Stimulated activated CD4-positive, alpha-beta T cell treated with anti-CD3 and anti-CD28 coated beads, Interleukin-1b, Interleukin-23, amount 100 ng/mL, for 4 hours (primary cell): ENCODE measurements around the gene MREG.

ENCODE experiments used
- DNase-seq, 2 donors: peaks; one replicate each; pipeline ENCODE4 v3.0.0-alpha.2; 2020; ENCODE audit warnings: low read depth in 2 of 2

Gene MREG, protein sequence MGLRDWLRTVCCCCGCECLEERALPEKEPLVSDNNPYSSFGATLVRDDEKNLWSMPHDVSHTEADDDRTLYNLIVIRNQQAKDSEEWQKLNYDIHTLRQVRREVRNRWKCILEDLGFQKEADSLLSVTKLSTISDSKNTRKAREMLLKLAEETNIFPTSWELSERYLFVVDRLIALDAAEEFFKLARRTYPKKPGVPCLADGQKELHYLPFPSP

DNA sequence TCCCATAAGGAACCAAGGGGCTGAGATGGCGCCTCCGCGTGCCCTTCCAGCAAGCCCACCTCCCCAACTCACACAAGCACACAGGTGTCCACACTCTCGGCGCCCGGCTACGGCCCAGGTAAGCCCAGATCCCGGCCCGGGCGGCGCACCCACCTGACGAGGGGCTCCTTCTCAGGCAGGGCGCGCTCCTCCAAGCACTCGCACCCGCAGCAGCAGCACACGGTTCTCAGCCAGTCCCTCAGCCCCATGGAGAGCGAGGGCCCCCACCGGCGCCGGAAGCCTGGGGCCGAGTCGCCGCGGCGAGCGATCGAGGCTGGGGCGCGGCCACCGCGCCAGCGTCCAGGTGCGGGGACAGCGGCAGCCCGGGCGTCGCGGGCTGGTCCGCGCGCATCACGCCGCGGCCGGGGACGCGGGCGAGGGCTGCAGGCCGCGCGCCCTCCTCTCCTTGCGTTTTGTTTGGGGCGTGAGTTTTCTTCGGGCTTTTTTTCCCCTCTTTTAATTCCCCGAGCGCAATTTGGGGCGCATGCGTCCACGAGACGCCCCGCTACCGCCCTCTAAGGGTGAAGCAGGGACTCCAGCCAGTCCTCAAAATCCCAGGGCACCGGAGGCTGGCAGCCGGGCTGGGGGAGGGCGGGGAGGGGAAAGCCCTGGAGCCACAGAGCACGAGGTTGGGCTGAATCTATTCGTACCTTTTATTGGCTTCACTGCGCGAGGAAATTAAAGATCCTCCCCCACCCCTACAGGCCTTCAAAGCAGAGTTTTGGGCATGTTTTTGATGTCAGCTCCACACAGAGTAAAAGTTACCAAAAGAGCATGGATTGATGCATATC lies at the start of gene MREG:
Gene MREG, minus strand, starts transcription at position 472 of the 830 bp plus-strand sequence. Its CDS starts 224 bp downstream, at position 248.
- DNase-seq, result peak; percentile 78 to 83

DNA sequence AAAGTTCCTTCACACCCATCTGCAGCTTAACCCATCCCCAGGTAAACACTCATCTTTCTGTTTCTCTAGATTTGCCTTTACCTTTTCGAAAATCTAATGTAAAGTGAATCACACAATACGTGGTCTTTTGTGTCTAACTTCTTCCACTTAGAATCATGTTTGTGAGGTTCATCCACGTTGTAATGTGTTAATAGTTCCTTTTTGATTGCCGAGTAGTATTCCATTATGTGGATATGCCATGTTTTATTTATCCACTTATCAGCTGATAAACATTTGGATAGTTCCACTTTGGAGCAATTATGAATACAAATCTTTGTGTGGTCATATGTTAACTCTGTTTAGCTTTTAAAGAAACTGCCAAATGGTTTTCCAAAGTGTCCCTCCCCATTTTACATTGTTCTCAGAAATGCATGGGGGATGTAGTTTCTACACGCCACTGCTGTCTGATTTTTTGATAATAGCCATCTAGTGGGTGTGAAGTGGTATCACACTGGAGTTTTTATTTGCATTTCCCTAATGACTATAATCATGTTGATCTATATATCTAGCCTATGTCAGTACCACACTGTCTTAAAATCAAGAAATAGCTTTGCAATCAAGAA lies 46.0 kb upstream of the MREG start:
- DNase-seq, result no peak

DNA sequence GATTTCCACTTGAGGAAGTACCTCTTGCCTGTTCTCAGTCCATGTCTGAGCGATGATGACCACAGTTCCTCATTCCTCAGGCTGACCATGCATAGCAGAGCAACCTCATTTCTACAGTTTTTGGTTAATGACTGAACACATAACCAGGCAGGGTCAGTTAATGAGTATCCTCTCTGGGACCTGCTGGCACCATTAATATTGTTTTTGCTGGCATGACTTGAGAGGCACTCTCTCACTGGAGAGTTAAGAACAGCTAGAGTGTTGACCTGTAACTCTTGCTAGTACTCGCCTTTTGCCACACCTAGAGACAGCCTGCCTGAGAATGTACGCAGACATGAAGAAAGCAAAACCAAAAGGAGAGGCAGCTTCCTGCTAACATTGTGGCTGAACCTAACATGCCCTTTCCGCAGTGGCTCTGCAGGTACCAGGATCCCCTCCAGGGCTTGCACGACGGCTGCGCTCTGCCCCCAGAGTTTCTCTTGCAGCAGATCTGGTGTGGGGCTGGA lies 44.4 kb upstream of the MREG start:
- DNase-seq, result peak; percentile 29 to 31

DNA sequence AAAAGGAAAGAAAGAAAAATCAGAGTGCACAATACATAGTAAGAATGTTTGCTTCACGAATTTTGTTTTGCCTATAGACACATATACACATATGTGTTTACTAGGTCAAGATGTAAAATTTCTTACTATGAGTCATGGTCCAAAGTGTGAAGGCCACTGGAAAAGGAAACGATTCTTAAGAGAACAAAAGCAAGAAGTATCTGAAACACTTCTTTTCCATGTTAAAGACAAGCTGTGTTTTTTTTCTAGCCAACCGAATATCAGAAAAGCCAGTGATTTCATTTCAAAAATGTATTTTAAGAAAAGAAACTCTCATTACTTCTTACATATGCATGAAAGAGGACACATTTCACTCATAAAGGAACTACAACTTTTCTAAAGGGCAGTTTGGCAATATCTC lies 43.4 kb upstream of the MREG start:
- DNase-seq, result no peak

DNA sequence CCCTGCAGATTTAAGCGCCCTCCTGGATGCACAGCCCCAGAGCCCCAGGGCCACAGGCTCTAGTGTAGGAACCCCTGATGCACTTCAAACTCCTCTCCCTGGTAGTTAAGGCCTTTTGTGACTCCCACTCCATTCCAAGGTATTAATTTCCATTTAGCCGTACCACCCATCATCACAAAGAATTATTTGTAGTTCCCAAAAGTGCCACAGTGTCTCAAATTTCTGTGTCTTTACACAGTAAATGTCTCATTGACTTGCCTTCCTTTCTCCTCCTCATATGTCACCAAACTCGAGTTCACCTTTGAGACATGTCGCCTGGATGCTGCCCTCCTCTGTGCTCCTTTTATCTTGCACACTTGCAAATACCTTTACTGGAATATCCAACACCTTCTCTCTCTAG lies 42.3 kb upstream of the MREG start:
- no peak for DNase-seq

DNA sequence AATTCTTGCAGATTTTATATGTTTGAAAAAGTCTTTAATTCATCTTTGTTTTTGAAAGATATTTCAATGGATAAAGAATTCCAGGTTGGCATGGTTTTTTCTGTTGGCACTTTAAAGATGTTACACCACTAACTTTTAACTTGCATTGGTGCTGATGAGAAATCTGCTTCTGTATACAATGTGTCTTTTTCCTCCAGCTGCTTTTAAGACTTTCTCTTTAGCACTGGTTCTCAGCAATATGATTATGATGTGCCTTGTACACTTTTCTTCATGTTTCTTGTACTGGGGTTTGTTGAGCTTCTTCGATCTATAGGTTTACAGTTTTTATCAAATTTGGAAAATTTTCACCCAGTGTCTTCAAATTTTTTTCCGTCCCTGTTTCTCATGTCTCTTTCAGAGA lies 39.1 kb upstream of the MREG start:
- DNase-seq, result no peak

DNA sequence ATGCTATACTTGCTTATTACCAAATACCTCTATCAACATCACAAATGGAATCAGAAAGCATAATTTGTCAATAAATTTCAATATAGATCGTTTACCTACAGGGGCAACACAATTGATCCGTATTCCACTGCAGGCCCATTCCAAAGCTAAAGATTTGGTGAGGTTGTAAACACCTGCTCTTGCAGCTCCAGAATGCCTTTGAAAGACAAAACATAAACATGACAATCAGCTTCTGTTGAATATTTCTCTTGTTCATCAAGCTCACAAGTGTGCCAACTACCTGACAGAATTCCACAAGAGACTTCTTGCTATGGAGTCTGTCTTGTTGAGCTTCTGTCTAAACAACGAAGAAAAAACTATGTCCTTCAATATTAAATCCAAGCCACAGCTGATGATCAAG lies 38.0 kb upstream of the MREG start:
- no peak for DNase-seq

DNA sequence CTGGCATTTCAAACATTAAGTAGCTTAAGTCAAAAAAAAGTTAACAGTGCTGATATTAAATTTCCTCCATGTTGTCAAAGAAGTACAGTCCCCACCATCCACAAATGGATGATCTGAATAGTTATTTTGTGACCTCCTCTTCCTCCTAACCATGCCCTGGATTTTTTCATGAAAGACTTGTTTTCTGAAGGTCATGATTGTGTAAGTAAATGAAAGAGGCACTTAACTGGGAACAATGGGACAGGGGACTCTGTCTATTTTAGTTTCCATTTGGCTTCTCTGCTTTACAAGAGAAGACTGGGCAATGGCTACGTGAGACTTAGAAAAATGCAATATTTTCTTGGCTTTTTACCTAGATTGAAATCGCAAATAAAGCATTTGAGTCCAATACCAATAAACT lies 36.1 kb upstream of the MREG start:
- no peak for DNase-seq

DNA sequence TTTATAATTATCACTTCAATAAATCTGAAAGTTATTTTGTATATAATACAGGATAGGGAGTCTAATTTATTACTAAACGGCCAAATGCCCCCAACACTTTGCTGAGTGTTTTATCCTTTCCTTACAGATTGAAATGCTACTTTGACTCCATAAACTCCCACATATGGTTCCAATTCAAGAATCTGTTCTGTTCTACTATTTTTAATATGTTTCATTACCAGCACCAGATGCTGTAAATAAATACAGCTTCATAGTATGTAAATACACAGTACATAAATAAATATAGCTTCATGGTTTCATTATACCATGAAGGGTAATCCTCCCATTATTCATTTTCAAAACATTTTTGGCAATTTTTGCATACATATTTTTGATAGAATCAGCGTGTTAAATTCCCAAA lies 34.0 kb upstream of the MREG start:
- no peak for DNase-seq

DNA sequence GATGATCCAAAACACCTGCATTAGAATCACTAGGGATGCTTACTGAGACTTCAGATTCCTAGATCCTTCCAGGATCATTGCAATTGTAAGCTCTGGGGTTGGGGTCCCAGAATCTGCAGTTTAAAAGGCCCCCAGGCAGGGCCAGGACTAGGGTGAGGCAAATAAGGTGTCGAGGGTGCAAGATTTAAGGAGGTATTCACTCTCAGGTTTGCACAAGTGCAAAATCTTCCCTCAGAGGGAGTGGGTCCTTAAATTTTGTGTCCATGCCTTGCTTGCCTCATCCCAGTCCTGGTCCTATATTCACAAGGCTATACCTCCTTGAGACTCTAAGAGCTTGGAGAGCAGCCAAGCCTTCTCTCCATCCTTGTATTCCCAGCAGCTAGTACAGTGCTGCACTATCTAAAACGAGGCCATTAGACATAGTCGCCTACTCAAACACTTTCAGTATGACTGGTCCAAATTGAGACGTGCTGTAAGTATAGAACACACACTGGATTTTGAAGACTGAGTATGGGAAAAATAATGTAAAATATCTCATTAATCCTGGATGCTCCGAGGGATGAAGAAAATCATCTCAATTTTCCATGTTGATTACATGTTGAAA lies 31.6 kb upstream of the MREG start:
- no peak for DNase-seq

DNA sequence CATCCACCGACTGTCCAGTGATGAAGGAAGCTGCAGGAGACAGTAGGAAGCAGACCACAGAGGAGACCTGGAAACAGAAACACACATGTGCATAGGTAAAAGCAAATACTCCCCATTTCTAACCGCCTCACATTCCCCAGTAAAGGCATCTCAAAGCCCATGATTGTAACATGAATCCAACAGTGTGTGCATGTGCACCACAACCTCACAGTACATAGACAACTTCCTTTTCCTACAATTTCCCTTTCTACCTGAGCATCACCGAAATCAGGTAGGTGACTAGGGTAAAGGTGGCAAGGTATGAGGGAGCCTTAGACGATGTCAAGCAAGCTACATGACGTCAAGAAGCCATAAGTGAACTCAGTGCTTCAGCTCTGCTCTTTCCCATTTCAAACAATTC lies 30.6 kb upstream of the MREG start:
- DNase-seq, result no peak

DNA sequence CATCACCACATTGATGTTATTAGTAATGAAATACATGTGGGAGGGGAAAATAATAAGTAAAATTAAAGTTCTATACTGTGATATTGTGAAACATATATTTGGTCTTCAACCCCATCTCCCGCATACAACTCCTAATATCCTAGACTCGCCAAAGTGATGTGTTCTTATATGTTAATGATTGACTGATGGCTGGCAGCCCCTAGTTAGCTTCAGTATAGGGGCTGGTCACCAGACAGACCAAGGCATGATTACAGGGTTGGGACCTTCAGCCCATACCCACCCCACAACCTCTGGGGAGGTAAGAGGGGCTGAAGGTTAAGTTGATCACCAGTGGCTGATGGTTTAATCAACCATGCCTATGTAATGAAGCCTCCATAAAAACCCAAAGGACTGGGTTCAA lies 28.1 kb upstream of the MREG start:
- no peak for DNase-seq

DNA sequence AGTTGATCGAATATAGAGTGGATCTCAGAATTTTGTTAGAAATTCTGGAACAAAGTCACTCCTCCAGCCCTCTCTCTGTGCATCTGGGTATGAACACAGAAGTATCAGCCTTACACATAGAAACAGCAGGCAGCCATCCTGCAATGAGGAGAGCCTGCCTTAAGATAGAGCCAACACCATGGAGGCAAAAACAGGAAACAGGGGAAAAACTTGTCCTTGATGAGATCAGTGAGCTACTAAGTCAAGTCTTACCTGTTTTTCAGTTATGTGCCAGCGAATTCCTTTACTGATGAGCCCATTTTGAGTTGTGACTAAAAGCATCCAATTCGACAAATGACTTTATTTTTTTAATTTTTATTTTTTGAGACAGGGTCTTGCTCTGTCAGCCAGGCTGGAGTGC lies 26.6 kb upstream of the MREG start:
- DNase-seq, result no peak

DNA sequence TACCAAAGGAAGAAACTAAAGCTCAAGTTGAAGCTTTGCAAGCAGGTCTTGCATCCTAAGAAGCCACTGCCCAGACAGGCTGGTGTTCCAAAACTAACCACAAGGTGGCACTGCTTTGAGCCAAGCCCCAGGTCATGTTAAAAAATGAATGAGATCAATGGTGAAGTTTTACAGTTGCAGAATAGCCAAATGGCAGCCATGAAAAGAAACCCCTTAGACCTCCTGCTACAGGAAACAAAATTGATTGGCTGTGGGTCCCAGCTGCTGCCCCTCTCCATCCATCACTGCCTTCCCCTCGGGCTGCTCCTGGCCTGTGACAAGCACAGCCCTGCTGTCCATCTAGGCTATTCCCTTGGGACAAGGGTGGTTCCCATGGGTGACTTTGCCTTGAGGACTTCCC lies 20.7 kb upstream of the MREG start:
- peak; percentile 71 to 75 for DNase-seq

DNA sequence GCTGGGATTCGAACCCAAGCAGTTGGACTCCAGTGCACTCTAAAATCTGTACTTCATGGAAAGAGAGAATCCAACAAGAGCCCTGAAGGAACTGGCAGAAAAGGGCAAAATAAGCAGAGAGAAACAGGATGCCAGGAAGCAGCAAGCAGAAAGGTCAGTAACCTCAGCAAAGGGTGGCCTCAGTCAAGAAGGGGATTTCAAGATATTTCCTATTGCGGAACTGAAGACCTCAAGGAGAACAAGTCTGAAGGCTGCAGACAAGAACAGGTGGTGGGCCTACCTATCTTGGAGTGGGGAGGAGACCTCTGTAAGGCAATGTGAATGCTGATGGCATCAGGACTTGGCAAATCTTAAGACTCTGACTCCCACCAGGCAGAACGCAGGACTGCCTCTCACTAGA lies 20.1 kb upstream of the MREG start:
- no peak for DNase-seq

DNA sequence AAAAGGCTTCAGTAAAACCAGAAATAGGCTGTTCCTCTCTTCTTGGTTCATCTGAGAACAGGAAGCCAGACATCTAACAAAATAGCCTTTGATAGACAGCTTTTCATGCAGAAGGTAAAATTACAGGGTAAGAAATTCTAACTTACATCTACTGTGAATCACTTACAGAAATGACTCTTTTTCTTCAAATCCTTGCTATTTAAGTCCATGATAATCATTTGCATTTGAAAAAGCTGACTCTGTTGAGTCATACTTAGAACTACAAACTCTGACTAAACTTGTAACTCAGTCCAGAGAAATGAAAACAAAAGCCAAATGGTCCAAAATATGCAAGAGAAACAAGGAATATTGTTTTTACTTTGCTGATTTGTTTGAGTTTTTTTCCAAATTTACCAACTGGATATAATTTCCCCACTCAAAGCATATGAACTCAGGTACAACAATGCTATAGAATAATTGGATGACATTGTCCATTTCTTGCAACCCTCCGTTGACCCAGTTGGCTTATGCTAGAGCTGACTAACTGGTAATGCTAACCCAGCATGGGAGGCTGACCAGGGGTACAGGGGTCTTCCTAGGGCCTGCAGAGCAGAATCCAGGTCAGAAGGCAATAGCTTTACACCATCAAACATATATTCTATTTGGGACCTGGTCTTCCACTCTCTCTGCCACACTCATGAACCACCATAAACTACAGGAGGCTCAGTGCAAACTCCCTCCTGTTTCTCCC lies 18.8 kb upstream of the MREG start:
- DNase-seq, result no peak

DNA sequence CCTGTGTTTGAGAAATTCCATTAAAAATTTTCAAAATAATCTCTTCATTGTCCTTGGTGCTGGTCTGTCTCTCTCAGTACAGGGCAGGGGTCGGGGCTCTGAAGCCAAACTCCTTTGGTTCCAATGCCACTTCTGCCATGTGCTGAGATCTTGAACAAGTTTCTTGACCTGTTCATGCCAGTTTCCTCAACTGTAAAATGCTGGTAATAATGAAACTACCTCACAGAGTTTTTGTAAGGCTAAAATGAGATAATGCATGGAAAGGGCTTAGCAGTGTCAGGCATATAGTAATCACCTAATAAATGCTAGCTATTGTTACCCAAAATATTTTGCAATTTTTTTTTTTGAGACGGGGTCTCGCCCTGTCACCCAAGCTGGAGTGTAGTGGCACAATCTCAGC lies 16.9 kb upstream of the MREG start:
- no peak for DNase-seq

DNA sequence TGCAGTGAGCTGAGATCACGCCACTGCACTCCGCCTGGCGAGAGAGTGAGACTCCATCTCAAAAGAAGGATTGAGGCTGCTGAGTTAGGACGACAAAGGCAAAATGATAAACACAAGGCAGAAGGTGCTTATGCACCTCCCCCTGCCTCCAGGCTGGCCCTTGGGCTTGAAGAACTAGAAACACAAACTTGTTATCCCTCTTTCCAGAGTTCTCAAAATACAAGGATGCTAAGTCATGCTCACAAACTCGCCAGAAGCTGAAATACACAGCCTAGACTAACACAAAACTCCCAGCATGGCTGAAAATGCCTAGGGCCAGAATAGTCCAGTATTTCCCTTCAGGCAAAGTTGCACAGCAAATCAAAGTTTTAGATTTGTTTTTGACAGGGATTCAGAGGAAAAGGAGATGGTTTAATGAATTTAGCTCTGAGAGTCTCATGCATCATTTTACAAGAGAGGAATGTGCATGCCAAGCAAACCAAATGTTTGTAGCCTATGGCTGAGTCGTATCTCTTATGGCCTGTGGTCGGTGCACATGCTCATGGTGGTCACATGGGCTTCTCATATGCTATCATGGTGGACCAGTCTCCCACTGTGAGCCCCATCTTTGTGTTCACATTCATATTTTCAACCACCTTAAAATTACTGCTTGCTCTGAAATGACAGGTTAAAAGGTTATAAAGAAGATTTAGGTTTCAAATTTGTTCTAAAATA lies 16.2 kb upstream of the MREG start:
- DNase-seq, result no peak

DNA sequence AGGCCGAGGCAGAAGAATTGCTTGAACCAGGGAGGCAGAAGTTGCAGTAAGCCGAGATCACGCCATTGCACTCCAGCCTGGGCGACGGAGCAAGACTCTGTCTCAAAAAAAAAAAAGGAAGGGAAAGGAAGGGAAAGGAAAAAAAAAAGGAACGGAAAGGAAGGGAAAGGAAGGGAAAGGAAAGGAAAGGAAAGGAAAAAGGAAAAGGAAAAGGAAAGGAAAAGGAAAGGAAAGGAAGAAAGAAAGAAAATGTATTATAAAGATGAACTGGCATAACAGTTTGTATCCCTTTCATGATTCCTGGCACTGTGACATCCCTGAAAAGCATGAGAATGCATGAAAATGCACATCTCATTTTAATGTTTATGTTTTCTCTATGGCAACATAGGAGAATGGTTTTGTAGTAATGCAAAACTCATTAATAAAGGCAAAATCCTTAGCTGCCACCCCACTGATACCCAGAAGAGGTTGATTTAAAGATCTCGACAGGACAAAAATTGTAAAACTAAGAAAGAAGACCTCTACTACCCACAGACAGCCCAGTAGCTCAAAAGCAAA lies 11.5 kb upstream of the MREG start:
- DNase-seq, result no peak

DNA sequence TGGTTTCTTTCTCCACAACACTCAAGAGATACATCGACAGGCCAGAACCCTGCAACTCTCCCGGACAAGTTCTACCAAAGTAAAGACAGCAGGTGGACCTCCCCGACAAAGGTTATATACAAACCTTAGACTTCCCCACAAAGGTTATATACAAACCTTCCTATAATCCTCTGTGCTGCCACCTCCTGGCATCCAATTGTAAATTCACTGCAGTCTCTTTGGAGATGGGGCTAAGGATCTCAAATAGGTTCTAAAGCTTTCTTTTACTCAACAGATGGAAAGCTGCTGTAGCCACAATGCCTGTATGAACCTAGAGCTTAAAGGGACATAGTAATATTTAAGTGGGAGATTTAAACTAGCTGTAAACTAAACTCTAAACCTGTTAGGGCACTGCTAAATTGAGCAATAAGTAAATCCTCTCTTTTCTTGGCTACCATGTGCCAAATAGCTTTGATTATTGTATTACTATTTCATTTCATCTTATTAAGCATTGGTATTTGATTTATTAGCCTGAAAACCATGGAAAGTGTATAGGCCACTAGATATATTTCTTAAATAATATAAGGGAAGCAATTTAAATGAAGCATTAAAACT lies 9.8 kb upstream of the MREG start:
- peak; percentile 21 to 35 for DNase-seq
